Right lobe of liver (tissue), 6 donors: Measurements from ENCODE around the gene CENPS. TPM values are rescaled to one million over a fixed set of nuclear protein-coding genes. Genes with fewer than 3 reads are reported as not detected.

Source experiments
- ATAC-seq, 4 donors: fragments of 200-7000 bp; cut with Tn5 transposase; one replicate each; pipeline ENCODE4 v1.9.1; 2020; ENCODE audit warnings: mild to moderate bottlenecking in 4 of 4, moderate library complexity in 4 of 4
- DNase-seq, 3 donors: peaks; one replicate each; pipeline ENCODE4 v3.0.0-alpha.2; 2020
- H3K27ac ChIP-seq, 3 donors: fragments of 200-600 bp; one replicate each; pipeline ENCODE4 v1.8.0; 2022
- H3K27me3 ChIP-seq, 2 donors: fragments of 200-600 bp; one replicate each; pipeline ENCODE4 v1.8.0; 2022
- H3K36me3 ChIP-seq, 4 donors: fragments of 200-600 bp; sonication (generic) in 1 of 4; one replicate each; pipeline versions ENCODE4 v1.5.1 to v1.8.0; 2017 to 2022; ENCODE audit warnings: control low read depth in 1 of 4
- H3K4me1 ChIP-seq, 4 donors: fragments of 200-600 bp; sonication (generic) in 1 of 4; one replicate each; pipeline versions ENCODE4 v1.5.1 to v1.8.0; 2017 to 2022; ENCODE audit warnings: control low read depth in 1 of 4
- H3K4me3 ChIP-seq, 3 donors: fragments of 200-600 bp; one replicate each; pipeline ENCODE4 v1.8.0; 2022
- H3K9me3 ChIP-seq, 4 donors: fragments of 200-600 bp; sonication (generic) in 1 of 4; one replicate each; pipeline versions ENCODE4 v1.5.1 to v1.8.0; 2017 to 2022; ENCODE audit warnings: control low read depth in 1 of 4
- POLR2A ChIP-seq: fragments of 450-650 bp; IDR thresholded peaks from one replicate; pipeline ENCODE4 v1.6.1; 2017; ENCODE audit warnings: antibody characterized with exemption, mild to moderate bottlenecking
- WGBS: methylation state at CpG from one replicate; pipeline ENCODE4 v1.1.6; 2018; ENCODE audit warnings: low coverage, low lambda C conversion rate; ENCODE audit not compliant: insufficient coverage; ENCODE audit errors: missing lambda C conversion rate; 5-methylcytosine and 5-hydroxymethylcytosine counted together
- intact Hi-C, 2 donors: fragments of 100-400 bp; cut with DNase I; formaldehyde crosslinking; loops; one replicate each; pipeline versions ENCODE4 v1.11.2 to v1.14.1; 2022
- total RNA-seq, 6 experiments: library from RNA; depleted of rRNA in 2 of 6; stranded (reverse); fragments of >200 nt in 2 of 6; fragmentation: NEBNext Ultra II Directional in 3 of 6; extraction: Animal tissue kit (Norgen Biotek cat#: 25700) in 3 of 6; gene quantifications; one replicate each; pipeline versions ENCODE4 v1.1.0 to v1.2.4, GENCODE V29; 2016 to 2023
- TF ChIP-seq, protein P1 (sequence below), 4 donors: fragments of 200-600 bp in 3 of 4; fragments of 450-650 bp in 1 of 4; IDR thresholded peaks; one replicate each; pipeline versions ENCODE4 v1.5.1 to v1.8.0; 2016 to 2022; ENCODE audit warnings: antibody characterized with exemption in 4 of 4, mild to moderate bottlenecking in 2 of 4
- donor health status: DM: no; HTN: yes; CAD: no.
- donor health status: DM: no; HTN: no; CAD: no.
- donor health status: DM: no; HTN: no; CAD: no.
- donor health status: DM: no; HTN: yes; CAD: no.
- donor health status: DM: no; HTN: yes; CAD: no.

CENPS gene
- total RNA-seq, 6 experiments from 2014 or later: 1.8 to 9.3 (median 5.7) TPM

DNA sequence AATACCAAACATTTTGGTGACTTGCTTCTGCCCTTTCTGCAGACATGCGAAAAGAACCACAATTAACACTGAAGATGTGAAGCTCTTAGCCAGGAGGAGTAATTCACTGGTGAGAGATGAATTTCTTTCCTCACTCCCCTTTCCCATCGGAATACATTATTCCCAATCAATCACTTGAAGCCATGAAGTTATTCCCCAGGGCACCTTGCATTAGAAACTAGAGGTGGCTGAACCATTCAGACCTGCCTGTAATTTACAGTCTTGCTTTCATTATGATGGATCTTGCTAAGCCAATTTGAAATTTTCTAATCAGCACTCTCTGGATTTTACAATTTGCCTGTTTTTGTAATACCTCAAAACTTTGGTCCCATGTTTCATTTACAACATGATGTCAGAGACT, 10.1 kb downstream of the CENPS start:
- no peaks in the 10 kb centered on the region for H3K4me1 ChIP-seq
- 97% methylated on average over 2 of the region's 2 CpGs for WGBS
- intact Hi-C loops: no loop called here
- H3K9me3 ChIP-seq: no peaks in the 10 kb centered on the region
- no peak overlapping the region for H3K27ac ChIP-seq
- DNase-seq (no peak), ATAC-seq (no peak)
- TF ChIP-seq POLR2A: no peak
- TF ChIP-seq, protein P1, sequence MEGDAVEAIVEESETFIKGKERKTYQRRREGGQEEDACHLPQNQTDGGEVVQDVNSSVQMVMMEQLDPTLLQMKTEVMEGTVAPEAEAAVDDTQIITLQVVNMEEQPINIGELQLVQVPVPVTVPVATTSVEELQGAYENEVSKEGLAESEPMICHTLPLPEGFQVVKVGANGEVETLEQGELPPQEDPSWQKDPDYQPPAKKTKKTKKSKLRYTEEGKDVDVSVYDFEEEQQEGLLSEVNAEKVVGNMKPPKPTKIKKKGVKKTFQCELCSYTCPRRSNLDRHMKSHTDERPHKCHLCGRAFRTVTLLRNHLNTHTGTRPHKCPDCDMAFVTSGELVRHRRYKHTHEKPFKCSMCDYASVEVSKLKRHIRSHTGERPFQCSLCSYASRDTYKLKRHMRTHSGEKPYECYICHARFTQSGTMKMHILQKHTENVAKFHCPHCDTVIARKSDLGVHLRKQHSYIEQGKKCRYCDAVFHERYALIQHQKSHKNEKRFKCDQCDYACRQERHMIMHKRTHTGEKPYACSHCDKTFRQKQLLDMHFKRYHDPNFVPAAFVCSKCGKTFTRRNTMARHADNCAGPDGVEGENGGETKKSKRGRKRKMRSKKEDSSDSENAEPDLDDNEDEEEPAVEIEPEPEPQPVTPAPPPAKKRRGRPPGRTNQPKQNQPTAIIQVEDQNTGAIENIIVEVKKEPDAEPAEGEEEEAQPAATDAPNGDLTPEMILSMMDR (IDR thresholded peaks at IDR 0.05): no peak
- H3K27me3 ChIP-seq: no peaks in the 10 kb centered on the region
- no peaks in the 10 kb centered on the region for H3K36me3 ChIP-seq
- no peak overlapping the region for H3K4me3 ChIP-seq

DNA sequence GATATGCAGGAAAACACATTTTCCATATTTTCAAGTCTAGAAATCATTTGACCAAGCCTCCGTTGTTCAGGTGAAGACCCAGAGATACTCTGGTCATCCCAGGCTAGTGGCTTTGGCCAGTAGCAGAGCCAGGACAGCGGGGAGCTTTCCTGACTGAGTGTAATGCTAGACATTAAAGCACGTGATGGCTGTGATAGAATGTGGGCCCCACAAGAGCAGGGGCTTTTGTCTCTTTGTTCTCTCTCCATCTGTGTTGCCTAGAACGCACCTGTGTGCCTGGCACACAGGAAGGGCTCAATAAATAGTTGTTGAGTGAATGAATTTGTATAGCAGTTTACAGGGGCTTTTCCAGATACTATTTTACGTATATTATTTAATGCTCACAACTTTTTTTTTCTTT, 10.6 kb downstream of the CENPS start:
- intact Hi-C loops: no loop called here
- TF ChIP-seq, protein P1 (IDR thresholded peaks at IDR 0.05): no peak
- TF ChIP-seq POLR2A: no peak
- 92% methylated on average over 3 of the region's 5 CpGs for WGBS

DNA sequence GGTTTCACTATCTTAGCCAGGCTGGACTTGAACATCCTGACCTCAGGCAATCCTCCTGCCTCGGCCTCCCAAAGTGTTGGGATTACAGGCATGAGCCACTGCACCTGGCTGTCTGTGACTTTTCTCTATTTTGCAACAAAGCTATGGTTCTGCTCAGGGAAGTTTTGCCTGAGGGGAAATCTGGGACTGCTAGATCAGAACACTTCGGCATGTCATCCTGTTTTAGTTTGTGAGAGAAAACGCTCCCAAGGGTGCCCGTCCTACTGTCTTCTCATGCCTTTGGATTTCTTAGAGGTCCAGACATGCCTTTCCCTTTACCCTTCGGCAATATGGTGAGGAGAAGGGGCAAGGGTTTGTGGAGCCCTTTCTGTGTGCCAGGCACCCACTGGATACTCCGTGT, 14.0 kb downstream of the CENPS start:
- H3K4me3 ChIP-seq: no peak overlapping the region
- peak in 1 of 3 donors; percentile 5 for DNase-seq
- no peaks in the 10 kb centered on the region for H3K9me3 ChIP-seq
- 96% methylated on average over 5 of the region's 6 CpGs for WGBS
- H3K27me3 ChIP-seq: no peaks in the 10 kb centered on the region
- H3K36me3 ChIP-seq: no peaks in the 10 kb centered on the region
- no peak for ATAC-seq
- no peaks in the 10 kb centered on the region for H3K4me1 ChIP-seq
- intact Hi-C loops: no loop called here
- TF ChIP-seq, protein P1 (IDR thresholded peaks at IDR 0.05): no peak
- no peak for TF ChIP-seq POLR2A
- no peak overlapping the region for H3K27ac ChIP-seq

More for the DNA sequence above, 10.6 kb downstream of the CENPS start:
- no peak overlapping the region for H3K4me3 ChIP-seq
- no peak for ATAC-seq
- H3K9me3 ChIP-seq: no peaks in the 10 kb centered on the region
- H3K27me3 ChIP-seq: no peaks in the 10 kb centered on the region
- DNase-seq: peak in 1 of 3 donors; percentile 7
- H3K27ac ChIP-seq: no peak overlapping the region
- no peaks in the 10 kb centered on the region for H3K36me3 ChIP-seq
- no peaks in the 10 kb centered on the region for H3K4me1 ChIP-seq

DNA sequence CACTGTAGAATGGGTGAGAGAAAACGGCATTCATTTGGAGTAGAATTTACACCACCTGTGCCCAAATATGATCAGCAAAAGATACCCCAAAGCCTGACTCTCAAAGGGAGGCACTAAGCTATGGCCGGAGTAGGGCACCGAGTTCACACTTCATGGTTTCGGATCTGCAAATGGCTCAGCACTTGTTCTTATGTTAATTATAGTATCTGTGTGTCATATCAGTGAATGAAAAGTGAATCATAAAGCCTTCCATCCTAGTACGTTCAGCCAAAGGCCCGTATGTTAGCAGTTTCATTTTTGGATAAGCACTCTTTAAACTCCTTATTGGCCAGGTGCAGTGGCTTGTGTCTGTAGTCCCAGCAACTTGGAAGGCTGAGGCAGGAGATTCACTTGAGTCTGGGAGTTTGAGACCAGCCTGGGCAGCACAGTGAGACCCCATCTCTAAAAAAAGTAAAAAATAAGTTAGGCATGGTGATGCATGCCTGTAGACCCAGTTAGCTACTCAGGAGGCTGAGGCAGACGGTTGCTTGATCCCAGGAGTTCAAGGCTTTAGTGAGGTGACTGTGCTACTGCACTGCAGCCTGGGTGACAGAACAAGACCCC, 14.7 kb downstream of the CENPS start:
- ATAC-seq (no peak), DNase-seq (peak in 1 of 3 donors; percentile 1)
- no peak overlapping the region for H3K4me3 ChIP-seq
- H3K9me3 ChIP-seq: no peaks in the 10 kb centered on the region
- intact Hi-C loops: no loop called here
- H3K36me3 ChIP-seq: no peaks in the 10 kb centered on the region
- TF ChIP-seq POLR2A: no peak
- TF ChIP-seq, protein P1 (IDR thresholded peaks at IDR 0.05): no peak
- no peaks in the 10 kb centered on the region for H3K27me3 ChIP-seq
- 86% methylated on average over 6 of the region's 7 CpGs for WGBS
- H3K4me1 ChIP-seq: no peaks in the 10 kb centered on the region
- H3K27ac ChIP-seq: no peak overlapping the region
